HG03097 (cell line): ENCODE results near the gene PTPRO.

Experiments
- ATAC-seq: cut with Tn5 transposase; IDR thresholded peaks from one replicate; pipeline ENCODE4 v1.9.1; 2021; ENCODE audit not compliant: unreplicated experiment, low FRiP score

Gene PTPRO

DNA sequence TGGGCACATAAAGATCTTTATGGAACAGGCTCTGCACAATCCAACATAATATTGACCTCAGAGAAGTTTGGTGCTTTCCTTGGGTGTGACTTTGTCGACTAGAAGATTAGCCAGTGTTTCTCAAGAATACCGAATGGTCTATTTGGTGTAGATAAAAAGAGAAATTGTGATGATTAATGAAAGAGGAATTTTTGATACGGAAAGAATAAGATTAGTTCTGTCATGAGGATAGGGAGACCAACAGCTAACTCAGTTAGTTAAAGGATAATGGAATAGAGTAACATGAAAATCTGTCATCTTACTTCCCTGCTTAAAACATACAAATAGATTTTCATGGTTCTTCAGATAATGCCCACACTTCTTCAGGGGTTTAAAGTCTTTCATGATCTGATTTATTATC lies 24.2 kb downstream of the PTPRO start:
- ATAC-seq = no peak

DNA sequence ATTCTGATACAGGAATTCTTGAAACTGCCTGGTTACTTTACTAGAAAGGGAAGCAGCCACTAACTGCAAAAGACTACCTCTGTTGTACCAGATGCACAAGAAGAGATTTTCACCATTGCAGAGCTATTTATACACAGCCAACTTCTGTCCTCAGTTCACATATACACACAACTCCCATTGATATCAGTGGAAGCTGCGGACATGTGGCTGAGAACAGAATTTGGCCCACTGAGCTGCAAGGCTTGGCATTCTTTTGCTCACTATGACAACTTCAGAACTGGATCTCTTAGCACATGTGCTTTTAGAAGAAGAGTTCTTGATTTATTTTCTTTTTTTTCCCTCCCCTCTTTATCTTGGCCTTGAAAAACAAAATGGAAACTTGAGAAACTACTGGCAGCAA lies 28.3 kb downstream of the PTPRO start:
- no peak for ATAC-seq

DNA sequence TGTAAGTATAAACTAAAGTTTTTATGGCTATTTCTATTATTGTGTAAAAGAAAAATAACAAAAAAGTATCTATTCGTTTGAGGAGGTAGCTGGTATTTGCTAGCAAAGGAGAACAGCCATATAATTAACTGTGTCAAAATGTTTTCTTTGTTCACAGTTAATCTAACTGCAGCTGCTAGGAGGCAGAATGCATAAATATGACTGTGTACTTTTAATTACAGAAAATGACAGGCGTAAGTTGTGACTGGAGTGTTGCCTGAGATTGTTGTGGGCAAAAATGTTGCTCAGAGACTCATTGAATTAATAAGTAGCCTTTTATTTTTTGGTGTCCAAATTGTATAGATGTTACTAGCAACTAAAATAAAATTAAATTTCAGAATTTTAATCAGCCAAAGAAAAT lies 33.5 kb downstream of the PTPRO start:
- ATAC-seq = no peak

DNA sequence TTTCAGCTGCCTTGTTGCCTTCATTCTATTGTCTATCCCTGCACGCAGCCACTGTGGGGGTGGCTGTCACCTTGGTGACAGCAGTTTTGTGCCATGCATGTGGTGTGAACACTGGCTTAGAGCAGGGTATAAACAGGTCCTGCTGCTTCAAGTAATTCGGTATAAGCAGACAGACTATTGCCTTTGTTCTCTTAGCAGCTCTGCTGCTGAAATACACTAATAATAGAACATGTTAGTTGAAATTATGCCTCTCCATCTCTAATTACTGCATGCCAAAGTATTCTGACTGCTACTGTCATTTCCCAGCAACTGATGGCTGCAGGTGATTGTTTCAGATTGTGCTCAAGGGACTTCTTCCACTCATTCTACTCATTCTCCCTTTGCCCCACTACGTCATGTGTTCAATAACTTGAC lies 34.6 kb downstream of the PTPRO start:
- no peak for ATAC-seq

DNA sequence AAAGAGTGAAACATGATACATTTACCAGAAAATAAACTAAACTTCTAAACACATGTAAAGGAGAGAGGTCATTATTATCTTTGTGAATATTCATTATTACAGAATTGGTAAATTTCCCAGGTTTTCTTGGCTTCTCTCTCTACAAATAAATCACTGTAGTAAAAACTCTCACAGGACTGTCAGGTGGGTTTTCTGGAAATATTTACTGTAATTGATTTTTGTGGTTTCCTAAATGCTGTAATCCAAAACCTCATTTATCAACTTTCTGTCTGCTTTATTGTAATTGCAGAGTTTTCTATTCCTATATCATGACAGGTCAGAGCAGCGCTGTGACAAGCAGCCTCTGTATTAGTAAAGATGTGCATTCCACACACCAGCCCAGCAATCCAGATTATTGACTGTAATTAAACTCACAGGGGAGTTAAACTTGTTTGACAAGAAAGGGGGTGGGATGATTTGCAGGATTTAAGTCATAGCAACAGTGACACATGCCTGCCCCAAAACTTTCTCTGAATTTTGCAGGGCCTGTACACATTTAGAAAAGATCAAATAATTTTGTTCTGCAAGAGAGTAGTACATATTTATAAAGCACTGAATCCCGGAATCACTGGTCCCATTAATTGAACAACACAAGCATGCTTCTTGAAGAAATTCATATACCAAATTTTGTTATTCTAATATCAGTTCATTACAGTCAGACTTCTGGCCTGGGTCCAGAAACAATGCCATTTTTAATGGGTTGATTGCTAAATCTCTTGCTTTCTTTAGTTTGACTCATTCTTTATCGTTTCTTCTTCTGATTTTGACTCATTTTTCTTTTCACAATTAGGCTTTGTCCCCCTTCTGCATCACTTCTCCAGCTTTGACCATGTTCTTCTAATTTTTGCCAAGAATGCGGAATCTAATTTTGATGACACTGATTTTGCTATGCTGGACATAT lies 42.2 kb downstream of the PTPRO start:
- no peak for ATAC-seq

DNA sequence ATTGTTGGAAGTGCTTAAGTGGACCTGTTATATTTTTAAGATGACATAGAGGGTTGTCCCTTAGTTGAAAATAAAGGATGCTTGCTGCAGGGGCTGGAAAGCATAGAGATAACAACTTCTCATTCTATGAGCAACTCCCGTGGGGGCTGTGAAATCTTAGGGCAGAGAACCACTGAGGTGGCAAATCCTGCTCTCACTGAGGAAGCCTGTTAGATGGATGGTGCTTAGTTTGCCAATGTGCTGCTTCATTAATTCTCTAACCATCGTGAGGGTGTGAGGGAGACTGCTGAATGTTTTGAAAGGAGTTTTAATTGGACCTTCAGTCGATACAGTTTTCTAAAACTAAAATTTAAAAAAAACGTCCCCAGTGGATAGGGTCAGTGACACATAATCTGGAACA lies 46.5 kb downstream of the PTPRO start:
- no peak for ATAC-seq

DNA sequence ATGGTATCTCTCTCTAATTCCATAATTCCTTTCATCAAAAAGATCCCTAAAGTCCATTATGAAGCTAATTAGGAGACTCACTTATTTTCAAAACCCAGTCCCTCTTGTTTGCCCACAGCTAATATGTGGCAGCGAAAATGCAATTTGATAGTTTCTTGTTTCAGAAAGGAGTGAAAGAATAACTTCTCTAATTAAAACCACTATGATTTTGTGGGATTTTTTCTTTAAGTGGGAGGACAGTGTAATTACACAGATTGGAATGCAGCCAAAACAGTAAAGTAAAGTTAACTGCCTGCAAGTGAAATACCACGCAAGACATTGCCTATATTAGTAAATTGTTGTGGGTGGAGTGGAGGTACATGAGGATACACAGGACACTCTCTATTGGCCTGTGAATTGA lies 50.0 kb downstream of the PTPRO start:
- no peak for ATAC-seq

DNA sequence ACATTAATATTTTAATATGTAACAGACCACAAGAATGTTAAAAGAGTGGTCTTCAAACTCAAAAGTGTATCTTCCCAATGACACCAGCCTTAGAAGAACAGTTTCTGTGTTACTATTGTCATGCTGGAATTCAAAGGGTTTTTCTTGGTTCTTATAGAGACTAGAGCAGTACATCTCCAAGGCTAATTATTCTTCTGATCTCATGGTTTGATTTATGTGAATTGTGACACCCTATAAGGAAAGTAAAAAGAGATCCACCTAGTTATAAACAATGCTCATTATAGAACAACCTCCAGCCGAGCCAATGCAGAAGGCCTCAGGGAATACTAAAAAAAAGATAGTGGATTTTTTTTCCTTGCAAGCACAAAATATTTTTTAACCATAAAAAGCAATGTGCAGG lies 65.5 kb downstream of the PTPRO start:
- ATAC-seq = no peak

DNA sequence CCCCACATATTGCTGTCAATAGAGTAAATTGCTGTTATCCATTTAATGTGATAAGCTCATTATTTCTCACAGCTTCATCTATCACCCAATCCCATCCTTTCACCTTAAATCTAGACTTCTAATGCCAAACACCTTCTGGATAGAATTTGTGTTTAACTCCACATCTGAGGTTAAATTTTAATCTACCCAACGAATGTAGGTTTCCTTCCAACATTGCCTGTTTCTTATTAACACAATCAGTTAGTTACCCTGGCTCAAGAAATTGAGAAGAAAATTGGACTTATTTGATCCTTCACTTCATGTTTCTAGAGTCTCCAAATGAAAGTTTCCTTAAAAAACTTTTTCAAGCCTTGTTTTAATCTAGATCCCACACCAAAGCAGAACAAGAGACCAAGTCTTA lies 67.3 kb downstream of the PTPRO start:
- no peak for ATAC-seq

DNA sequence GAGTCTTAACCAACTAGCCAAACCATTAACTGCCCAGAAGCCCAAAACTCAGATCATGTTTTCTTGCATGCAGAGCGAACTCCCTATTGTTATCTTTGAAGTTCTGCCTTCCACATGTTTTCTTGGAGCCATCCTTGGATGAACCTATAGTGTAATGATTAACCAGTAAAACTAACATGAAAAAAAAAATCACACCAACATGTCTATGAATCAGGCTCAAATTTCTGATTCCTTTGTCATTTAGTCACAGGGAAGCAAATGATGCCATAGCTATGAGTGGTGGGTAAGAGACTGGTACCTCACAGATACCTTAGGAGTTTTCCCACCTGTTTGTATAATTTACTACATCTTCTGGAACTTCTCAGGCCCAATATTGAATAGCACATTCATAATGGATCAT lies 70.7 kb downstream of the PTPRO start:
- no peak for ATAC-seq

DNA sequence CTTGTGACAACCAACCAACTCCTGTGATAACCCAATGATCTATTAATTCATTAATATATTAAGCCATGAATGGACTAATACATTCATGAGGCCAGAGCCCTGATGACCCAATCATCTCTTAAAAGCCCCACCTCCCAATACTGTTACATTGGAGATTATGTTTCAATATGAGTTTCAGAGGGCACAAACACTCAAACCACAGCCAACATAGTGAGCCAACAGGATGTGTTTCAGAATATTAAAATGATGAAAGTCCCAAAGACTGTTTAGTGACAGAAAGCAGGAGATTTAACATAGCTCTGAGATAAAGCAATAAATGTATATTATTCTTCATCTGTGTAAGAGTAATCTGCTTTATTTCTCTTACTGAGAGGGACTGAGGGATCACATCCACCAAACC lies 71.7 kb downstream of the PTPRO start:
- ATAC-seq = no peak

DNA sequence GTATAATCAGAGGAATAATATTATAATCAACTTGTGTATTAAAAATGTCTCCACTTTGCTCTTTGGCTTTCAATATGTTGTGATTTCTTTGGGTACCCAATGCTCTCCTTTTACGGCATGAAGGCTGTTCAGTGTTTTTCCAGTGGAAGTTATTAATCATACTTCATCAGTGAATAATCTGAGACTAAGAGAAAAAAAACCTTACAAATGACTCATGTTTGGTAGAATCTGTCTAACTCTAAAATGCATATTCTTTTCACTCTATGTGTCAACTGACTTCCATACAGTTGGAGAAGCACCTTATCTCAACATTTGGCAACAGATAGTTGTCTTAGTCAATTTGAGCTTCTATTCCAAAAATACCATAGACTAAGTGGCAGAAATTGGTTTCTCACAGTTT lies 82.2 kb downstream of the PTPRO start:
- ATAC-seq = no peak

DNA sequence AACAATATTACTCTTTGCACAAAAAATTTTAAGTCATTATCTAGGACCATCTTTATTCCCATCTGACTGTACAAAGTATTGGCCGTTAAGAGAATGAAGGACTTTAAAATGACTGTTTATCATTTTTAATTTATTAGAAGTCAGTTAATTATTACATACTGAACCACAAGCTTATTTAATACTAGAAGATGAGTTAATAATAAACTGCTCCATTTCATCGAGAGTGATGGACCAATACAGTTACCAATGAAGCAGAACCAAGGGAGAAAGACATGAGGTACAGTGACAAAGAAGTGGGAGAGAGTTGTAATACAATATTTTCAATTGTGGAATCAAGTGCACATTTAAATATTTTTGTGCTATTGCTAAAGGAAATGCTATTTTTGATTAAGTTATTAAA lies 83.3 kb downstream of the PTPRO start:
- ATAC-seq = no peak

DNA sequence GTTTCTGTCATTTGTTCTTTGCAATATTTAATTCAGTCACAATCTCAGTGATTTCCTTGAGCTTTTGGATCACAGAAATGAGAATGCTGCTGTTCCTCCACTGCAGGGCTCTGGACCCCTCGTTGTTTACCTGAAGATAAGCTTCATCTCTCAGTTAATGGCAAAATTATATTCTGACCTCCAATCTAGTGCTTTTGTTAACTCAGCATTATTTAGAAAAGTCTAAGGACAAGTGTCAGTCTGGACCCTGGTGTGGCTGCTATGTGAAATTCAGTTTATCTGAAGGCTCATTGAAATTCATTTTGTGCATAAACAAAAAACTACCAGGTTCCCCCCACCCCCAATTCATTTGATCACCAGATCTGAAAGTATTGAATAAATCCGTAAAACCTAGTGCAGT lies 84.7 kb downstream of the PTPRO start:
- ATAC-seq = no peak

DNA sequence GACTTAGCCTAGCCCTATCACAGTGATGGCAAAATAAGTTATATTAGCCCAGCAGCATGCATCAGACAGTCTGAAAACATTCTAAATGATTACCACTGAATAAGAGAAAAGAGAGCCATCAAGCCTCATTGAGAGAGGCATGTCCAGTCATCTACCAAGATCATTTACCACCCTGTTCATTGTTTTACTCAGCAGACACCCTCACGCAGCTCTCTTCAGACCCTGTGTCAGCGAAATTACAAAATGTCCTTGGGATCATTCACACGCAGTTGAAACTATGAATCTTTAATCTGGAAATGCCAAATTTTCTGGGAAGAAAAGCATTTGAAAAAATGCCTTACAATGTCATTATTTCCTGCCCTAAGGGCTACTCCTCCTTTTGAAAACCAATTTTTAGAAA lies 89.5 kb downstream of the PTPRO start:
- no peak for ATAC-seq

DNA sequence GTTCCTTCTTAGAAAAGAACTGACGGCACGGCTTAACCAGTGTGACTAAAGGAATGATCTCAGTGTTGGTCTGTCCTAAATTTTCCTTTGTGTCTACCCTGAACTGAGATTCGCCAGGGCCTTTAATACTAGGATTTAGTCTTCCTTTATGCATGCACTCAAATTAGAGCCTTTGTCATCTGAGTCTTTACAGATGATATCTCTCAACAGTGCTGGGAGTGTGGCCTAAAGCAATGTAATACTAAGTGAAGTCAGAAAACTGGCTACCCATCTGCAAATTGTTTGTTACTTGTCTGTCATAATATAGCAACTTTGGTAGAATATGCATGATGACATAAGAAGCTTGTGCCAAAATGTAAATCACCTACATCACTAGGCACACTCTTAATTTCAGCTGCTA lies 95.4 kb downstream of the PTPRO start:
- no peak for ATAC-seq

DNA sequence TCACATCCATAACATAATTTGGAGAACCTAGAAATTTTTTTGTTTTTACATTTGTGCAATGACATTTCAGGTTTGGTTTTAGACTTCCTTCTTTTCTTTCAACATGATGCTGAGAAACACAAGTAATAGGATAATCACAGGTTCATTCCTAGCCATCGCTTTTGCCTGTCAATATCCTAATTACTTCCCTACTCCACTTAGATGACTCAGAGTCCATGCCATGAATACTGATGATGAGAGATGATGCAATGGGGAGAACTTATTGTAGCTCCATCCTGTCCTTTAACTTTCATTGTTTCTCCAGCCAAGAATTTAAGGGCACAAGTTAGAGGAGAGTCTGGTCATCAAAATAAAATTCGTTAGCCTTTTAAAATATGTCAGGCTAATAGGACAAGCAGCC lies 101.3 kb downstream of the PTPRO start:
- no peak for ATAC-seq

DNA sequence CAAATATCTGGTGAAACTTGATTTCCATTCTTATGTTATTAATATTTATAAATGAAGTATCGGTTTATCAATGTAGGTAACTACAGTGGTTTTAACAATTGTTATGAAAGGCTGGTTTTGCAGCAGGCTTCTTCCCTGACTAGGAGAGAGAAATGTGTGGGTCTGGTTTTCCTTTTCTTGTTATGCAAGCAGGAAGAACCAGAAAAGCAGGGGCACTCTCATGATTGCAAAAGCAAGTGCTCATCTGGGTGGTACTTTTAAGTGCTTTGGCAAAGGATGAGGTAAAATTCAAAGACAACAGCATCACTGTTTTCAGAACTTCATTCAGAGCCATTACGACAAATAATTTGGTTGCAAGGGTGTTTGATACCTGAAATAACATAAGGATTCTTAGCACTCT lies 105.6 kb downstream of the PTPRO start:
- ATAC-seq = no peak

DNA sequence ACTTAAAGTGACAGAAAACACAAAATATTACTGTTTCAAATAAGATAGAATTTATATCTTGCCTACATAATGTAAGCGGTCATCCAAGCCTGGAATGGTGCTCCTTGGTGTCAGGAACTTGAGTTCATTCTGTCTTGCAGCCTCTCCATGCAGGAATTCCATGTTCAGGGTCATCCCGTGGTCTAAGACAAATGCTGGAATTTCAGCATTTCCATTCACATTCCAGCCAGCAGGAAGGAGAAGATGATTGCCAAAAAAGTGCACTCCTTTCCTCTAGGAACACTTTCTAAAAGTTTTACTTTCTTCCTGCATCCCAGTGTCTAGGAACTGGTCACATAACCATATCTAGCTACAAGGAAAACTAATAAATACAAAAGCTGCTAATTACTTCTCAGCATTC lies 106.3 kb downstream of the PTPRO start:
- no peak for ATAC-seq

DNA sequence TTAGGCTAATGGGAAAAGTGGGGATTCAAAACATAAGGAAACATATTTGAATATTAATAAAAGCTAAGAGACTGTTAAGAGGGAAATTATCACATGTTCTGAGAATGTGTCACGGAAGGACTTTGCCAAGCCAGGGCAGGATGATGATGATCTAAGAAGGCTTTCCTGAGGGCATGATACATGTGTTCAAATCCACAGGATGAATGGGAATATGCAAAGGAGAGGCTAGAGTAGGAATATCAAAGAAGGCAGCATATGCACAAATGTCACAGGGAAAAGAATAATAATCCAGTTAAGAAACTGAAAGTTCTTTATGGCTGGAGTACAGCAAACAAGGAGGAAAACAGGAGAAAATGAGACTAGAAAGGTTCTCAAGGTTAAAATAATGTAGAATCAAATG lies 107.0 kb downstream of the PTPRO start:
- no peak for ATAC-seq

DNA sequence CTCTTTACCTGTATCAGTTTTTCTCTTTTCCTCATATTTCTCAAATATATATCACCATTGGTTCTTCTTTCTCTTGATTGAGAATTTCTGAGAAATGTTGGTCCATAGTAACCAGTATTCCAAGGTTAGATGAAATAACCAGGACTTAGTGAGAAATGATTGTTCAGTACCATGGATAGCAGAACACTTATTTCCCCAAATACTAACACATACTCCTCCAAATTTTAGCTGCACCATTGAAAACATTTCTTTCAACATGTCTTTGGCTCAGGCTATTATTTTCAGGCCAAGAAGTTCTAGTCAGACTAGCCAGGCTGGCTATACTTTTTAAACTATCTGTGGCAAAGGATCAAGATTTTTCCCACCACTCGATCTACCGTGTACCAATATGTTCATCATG lies 113.3 kb downstream of the PTPRO start:
- no peak for ATAC-seq

DNA sequence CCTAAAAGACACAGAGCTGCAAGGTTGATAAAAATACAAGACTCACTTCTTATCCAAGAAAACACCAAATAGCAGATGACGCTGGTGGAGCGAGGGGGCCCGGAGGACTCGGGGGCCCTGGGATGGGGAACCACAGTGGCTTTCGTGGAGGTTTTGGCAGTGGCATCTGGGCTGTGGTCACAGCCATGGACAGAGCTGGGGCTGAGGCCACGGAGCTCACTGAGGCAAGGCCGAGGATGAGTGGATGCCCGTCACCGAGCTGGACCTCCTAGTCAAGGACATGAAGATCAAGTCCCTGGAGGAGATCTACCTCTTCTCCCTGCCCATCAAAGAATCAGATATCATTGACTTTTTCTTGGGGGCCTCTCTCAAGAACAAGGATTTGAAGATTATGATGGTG lies 117.2 kb downstream of the PTPRO start:
- no peak for ATAC-seq

DNA sequence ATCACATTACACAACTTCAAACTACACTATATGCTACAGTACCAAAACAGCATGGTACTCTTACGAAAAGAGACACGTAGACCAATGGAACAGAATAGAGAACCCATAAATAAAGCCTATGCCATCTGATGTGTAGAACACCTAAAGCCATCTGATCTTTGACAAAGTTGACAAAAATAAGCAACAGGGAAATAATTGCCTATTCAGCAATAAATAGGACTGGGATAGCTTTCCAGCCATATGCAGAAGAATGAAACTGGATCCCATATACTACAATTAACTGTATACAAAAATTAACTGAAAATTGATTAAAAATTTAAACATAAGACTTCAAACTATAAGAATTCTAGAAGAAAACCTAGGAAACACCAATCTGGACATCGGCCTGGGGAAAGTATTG lies 120.7 kb downstream of the PTPRO start:
- no peak for ATAC-seq
